Measurements from ENCODE around the gene TBC1D2. TPM values are rescaled to one million over a fixed set of nuclear protein-coding genes. Genes with fewer than 3 reads are reported as not detected.

TBC1D2 gene
- total and polyA plus RNA-seq, 4 donors, result 3.4 to 9.5 (median 4.8) TPM

DNA sequence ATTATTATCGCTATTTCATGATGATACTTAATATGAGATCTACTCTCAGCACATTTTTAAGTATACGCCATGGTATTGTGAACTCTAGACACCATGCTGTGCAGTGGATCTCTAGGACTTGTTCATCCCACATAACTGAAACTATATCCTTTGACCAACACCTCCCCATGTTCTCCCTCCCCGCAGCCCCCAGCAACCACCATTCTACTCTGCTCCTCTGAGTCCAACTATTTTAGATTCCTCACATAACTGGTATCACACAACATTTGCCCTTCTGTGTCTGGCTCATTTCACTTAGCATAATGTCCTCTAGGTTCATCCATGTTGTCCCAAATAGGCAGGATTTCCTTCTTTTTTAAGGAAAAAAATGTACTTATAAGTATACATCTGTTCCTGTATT is 6.6 kb upstream of the TBC1D2 start:
- Histone ChIP-seq H3K4me3 (ENCODE audit: low read depth, low read length) (no peak overlapping the region), H3K27ac (ENCODE audit: low read depth, low read length) (no peak overlapping the region), H3K4me1 (ENCODE audit: control insufficient read depth, insufficient read depth, low read length) (no peaks in the 10 kb centered on the region), H3K9me3 (ENCODE audit: control insufficient read depth, insufficient read depth, low read length) (no peaks in the 10 kb centered on the region), H3K36me3 (ENCODE audit: control insufficient read depth, insufficient read depth, low read length) (no peaks in the 10 kb centered on the region), H3K27me3 (ENCODE audit: control insufficient read depth, insufficient read depth, low read length) (no peaks in the 10 kb centered on the region)
- WGBS (ENCODE audit: insufficient coverage), result 91% methylated on average over 2 of the region's 3 CpGs
- DNase-seq (ENCODE audit: low read depth in 4 of 6, low spot score in 6 of 6), result no peak

DNA sequence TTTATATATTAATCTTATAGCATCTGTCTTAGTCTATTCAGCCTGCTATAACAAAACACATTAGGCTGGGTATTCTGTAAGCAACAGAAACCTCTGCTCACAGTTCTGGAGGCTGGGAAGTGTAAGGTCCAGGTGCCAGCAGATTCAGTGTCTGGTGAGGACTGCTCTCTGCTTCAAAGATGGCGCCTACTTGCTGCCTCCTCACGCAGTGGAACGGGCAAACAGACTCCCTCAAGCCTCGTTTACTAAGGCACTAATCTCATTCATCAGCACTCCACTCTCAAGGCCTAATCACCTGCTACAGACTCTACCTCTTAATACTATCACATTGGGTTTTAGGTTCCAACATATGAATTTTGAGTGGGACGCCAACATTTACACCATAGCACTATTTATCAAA is 5.2 kb upstream of the TBC1D2 start:
- H3K4me1 ChIP-seq (ENCODE audit: control insufficient read depth, insufficient read depth, low read length), result peaks cover 8% of the 10 kb centered on the region
- H3K9me3 ChIP-seq (ENCODE audit: control insufficient read depth, insufficient read depth, low read length), result no peaks in the 10 kb centered on the region
- no peaks in the 10 kb centered on the region for H3K27me3 ChIP-seq (ENCODE audit: control insufficient read depth, insufficient read depth, low read length)
- DNase-seq (ENCODE audit: low read depth in 4 of 6, low spot score in 6 of 6), result no peak
- no peaks in the 10 kb centered on the region for H3K36me3 ChIP-seq (ENCODE audit: control insufficient read depth, insufficient read depth, low read length)
- no peak overlapping the region for H3K27ac ChIP-seq (ENCODE audit: low read depth, low read length)
- no peak overlapping the region for H3K4me3 ChIP-seq (ENCODE audit: low read depth, low read length)
- 66% methylated on average over 4 of the region's 5 CpGs for WGBS (ENCODE audit: insufficient coverage)

DNA sequence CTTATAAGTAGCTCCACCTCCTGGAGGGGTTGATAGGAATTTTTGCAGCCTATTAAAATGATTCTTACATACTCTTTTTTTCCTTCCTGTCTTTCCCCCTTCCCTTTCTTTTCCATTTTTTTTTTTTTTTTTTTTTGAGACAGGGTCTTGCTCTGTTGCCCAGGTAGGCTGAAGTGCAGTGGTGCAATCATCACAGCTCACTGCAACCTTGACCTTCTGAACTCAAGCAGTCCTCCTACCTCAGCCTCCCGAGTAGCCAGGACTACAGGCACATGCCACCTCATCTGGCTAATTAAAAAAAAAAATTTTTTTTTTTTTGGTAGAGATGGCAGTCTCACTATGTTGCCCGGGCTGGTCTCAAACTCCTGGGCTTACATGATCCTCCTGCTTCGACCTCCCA is 4.3 kb upstream of the TBC1D2 start:
- H3K4me3 ChIP-seq (ENCODE audit: low read depth, low read length), result no peak overlapping the region
- no peaks in the 10 kb centered on the region for H3K27me3 ChIP-seq (ENCODE audit: control insufficient read depth, insufficient read depth, low read length)
- H3K9me3 ChIP-seq (ENCODE audit: control insufficient read depth, insufficient read depth, low read length), result no peaks in the 10 kb centered on the region
- peaks cover 14% of the 10 kb centered on the region for H3K4me1 ChIP-seq (ENCODE audit: control insufficient read depth, insufficient read depth, low read length)
- H3K36me3 ChIP-seq (ENCODE audit: control insufficient read depth, insufficient read depth, low read length), result no peaks in the 10 kb centered on the region
- no peak for DNase-seq (ENCODE audit: low read depth in 4 of 6, low spot score in 6 of 6)
- H3K27ac ChIP-seq (ENCODE audit: low read depth, low read length), result no peak overlapping the region
- WGBS (ENCODE audit: insufficient coverage), result 100% methylated on average over 2 of the region's 3 CpGs

DNA sequence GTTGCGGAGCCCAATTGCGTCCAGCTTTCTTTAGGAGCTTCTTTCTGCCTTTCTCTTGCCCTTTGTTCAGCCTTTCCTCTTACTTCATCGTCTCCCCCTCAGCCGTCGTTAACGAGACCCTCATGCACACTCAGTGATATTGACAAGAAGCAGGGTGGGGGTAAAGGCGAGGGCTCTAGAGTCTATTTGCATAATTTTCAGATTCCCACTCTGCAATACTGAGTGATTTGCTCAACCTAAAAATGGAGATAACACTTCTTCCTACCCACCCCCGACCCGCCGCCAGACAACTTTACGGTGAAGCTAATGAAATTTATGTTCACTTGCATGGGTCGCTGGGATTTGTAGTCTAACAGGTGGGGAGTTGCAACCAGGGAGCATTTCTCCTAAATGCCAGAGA is 1.3 kb upstream of the TBC1D2 start:
- 10% methylated on average over 2 of the region's 12 CpGs for WGBS (ENCODE audit: insufficient coverage)
- DNase-seq (ENCODE audit: low read depth in 4 of 6, low spot score in 6 of 6), result peak in 4 of 6 donors; percentile 6 to 62 (median 24)
- Histone ChIP-seq H3K36me3 (ENCODE audit: control insufficient read depth, insufficient read depth, low read length) (peaks cover under 1% of the 10 kb centered on the region), H3K4me1 (ENCODE audit: control insufficient read depth, insufficient read depth, low read length) (peaks cover 15% of the 10 kb centered on the region), H3K4me3 (ENCODE audit: low read depth, low read length) (peak overlapping the region; percentile 83), H3K9me3 (ENCODE audit: control insufficient read depth, insufficient read depth, low read length) (no peaks in the 10 kb centered on the region), H3K27ac (ENCODE audit: low read depth, low read length) (peak overlapping the region; percentile 98), H3K27me3 (ENCODE audit: control insufficient read depth, insufficient read depth, low read length) (no peaks in the 10 kb centered on the region)

DNA sequence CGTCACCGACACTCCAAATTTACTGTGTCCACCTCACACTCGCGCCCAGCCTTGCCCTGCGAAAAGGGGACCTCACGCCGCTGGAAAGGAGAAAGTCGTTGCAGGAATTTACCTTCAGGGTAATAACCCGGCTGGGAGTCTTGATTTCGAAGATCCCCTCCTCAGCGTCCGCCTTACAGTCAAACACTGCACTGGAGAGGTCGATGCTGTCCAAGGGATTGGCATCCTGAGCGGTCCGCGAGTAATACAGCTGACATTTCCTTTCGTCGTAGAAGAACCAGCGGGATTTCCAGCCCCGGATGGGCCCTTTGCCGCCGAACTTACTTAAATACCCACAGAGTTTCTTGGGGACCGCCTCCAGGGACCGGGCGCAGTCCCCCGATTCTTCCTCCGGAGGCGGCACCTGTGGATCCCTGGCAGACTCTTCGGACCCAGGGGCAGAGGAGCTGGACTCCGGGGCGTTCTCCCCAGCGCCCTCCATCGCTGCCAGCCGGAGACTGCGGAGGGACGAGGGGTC is 330 bp downstream of the TBC1D2 start:
- Histone ChIP-seq H3K4me3 (ENCODE audit: low read depth, low read length) (peak overlapping the region; percentile 83), H3K27ac (ENCODE audit: low read depth, low read length) (peak overlapping the region; percentile 98), H3K36me3 (ENCODE audit: control insufficient read depth, insufficient read depth, low read length) (peaks cover 3% of the 10 kb centered on the region), H3K9me3 (ENCODE audit: control insufficient read depth, insufficient read depth, low read length) (no peaks in the 10 kb centered on the region), H3K4me1 (ENCODE audit: control insufficient read depth, insufficient read depth, low read length) (peaks cover 15% of the 10 kb centered on the region), H3K27me3 (ENCODE audit: control insufficient read depth, insufficient read depth, low read length) (no peaks in the 10 kb centered on the region)
- 3% methylated on average over 35 of the region's 36 CpGs for WGBS (ENCODE audit: insufficient coverage)
- peak in 1 of 6 donors; percentile 4 for DNase-seq (ENCODE audit: low read depth in 4 of 6, low spot score in 6 of 6)

DNA sequence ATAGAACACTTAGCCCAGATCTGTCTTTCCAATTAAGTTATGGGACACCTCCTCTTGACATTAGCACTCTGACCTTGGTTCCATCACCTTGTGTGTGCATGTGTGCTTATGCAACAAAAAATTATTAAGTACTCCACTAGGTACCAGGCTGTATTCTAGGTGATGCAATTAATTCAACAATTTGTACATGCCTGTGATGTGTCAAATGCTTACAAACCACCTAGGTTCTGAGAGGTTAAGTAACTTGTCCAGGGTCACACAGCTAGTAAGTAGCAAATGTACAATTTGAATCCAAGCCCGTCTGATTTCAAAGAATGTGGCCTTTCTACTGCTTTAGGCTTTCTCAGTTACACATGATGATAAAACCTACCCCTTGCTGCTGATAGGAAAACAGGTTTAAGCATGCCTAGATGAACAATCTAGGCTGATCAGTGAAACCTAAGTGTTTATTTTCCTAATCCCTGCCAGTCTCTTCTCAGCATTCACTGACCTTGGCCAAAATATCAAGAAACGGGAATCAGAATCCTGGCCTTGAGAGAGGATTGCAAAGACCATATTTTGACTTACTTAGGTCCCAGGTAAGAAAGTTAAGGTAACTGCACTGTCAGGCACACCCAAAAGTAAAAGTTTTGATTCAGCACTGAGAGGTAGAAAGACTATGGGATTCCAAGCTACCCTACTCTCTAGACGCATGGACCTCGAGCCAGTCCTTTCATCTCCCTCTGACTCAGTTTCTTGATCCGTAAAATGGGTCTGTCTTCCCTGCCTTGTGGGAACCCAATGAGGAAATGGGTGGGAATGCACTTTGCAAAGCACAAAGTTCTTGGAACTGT is 1.0 kb downstream of the TBC1D2 start:
- Histone ChIP-seq H3K4me3 (ENCODE audit: low read depth, low read length) (peak overlapping the region; percentile 83), H3K27me3 (ENCODE audit: control insufficient read depth, insufficient read depth, low read length) (no peaks in the 10 kb centered on the region), H3K9me3 (ENCODE audit: control insufficient read depth, insufficient read depth, low read length) (no peaks in the 10 kb centered on the region), H3K36me3 (ENCODE audit: control insufficient read depth, insufficient read depth, low read length) (peaks cover 3% of the 10 kb centered on the region), H3K27ac (ENCODE audit: low read depth, low read length) (no peak overlapping the region), H3K4me1 (ENCODE audit: control insufficient read depth, insufficient read depth, low read length) (peaks cover 15% of the 10 kb centered on the region)
- no peak for DNase-seq (ENCODE audit: low read depth in 4 of 6, low spot score in 6 of 6)
- WGBS (ENCODE audit: insufficient coverage), result 80% methylated on average over 1 of the region's 5 CpGs

DNA sequence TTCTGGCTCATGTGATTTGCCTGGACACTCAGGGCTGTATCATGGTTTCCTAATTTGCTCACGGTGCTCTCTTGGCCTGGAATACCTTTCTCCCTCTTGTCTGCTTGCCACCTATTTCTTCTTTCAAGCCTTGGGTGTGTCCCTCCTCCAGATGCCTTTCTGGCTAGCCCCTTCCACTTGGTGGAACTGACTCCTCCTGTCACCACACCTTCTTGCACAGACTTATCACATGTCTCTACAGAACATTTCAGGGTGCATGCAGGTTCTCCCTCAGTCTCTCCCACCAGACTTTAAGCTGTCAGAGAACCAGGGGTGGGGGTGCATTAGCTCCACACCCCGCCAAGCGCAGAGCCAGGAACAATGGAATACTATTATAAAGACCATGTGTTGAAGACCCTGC is 1.9 kb downstream of the TBC1D2 start:
- Histone ChIP-seq H3K27ac (ENCODE audit: low read depth, low read length) (no peak overlapping the region), H3K36me3 (ENCODE audit: control insufficient read depth, insufficient read depth, low read length) (peaks cover 8% of the 10 kb centered on the region), H3K4me1 (ENCODE audit: control insufficient read depth, insufficient read depth, low read length) (peaks cover 15% of the 10 kb centered on the region), H3K4me3 (ENCODE audit: low read depth, low read length) (no peak overlapping the region), H3K27me3 (ENCODE audit: control insufficient read depth, insufficient read depth, low read length) (no peaks in the 10 kb centered on the region), H3K9me3 (ENCODE audit: control insufficient read depth, insufficient read depth, low read length) (no peaks in the 10 kb centered on the region)
- no peak for DNase-seq (ENCODE audit: low read depth in 4 of 6, low spot score in 6 of 6)
- 82% methylated on average over 3 of the region's 3 CpGs for WGBS (ENCODE audit: insufficient coverage)

DNA sequence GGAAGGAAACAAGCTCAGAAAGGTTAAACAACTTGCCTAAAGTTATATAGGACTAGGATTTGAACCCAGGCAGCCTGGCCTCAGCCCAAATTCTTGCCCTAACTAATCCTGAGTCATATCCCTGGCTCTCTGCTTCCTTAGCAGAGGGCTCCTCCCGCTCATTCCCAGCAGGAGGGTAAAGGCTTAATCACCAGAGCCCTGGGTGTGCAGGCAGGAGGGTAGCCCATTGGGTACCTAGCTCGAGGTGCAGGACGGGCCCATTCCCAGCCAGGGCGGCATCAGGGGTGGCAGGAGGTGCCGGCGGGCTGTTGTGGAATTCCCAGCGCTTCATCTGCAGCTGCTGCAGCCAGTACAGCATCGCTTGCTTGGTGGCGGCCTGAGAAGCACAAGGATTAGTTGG is 3.9 kb downstream of the TBC1D2 start:
- H3K4me3 ChIP-seq (ENCODE audit: low read depth, low read length), result no peak overlapping the region
- no peak overlapping the region for H3K27ac ChIP-seq (ENCODE audit: low read depth, low read length)
- no peaks in the 10 kb centered on the region for H3K9me3 ChIP-seq (ENCODE audit: control insufficient read depth, insufficient read depth, low read length)
- H3K4me1 ChIP-seq (ENCODE audit: control insufficient read depth, insufficient read depth, low read length), result peaks cover 12% of the 10 kb centered on the region
- no peaks in the 10 kb centered on the region for H3K27me3 ChIP-seq (ENCODE audit: control insufficient read depth, insufficient read depth, low read length)
- no peak for DNase-seq (ENCODE audit: low read depth in 4 of 6, low spot score in 6 of 6)
- peaks cover 8% of the 10 kb centered on the region for H3K36me3 ChIP-seq (ENCODE audit: control insufficient read depth, insufficient read depth, low read length)
- 87% methylated on average over 9 of the region's 9 CpGs for WGBS (ENCODE audit: insufficient coverage)

DNA sequence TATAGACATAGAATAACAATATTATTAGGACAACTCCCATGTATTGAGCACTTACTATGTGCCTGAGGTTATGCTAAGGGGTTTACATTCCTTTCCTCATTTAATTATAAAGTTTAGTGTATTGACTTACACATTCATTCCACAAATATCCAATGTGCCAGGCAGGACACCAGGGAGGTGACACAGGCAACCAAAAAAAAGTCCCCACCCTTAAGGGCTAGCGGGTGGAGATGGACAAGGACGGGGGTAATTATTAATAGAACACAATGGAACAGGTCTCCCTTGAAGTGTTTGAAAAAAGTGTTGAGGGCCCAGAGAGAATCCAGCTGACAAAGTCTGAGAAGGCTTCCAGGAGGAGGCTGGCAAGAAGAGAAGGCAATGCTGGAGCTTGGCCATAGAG is 5.7 kb downstream of the TBC1D2 start:
- WGBS (ENCODE audit: insufficient coverage), result 83% methylated on average over 2 of the region's 2 CpGs
- no peak overlapping the region for H3K4me3 ChIP-seq (ENCODE audit: low read depth, low read length)
- H3K36me3 ChIP-seq (ENCODE audit: control insufficient read depth, insufficient read depth, low read length), result peaks cover 8% of the 10 kb centered on the region
- no peaks in the 10 kb centered on the region for H3K9me3 ChIP-seq (ENCODE audit: control insufficient read depth, insufficient read depth, low read length)
- peaks cover under 1% of the 10 kb centered on the region for H3K4me1 ChIP-seq (ENCODE audit: control insufficient read depth, insufficient read depth, low read length)
- H3K27me3 ChIP-seq (ENCODE audit: control insufficient read depth, insufficient read depth, low read length), result no peaks in the 10 kb centered on the region
- H3K27ac ChIP-seq (ENCODE audit: low read depth, low read length), result no peak overlapping the region
- DNase-seq (ENCODE audit: low read depth in 4 of 6, low spot score in 6 of 6), result no peak

Data from spinal cord (tissue), 10 donors.